ENCODE results near the gene ESYT3. TPM values are rescaled to one million over a fixed set of nuclear protein-coding genes. Genes with fewer than 3 reads are reported as not detected.
"Not testable (repeated sequence)": the region's sequence is repeated elsewhere in the genome, so short reads cannot be mapped to it uniquely, and the experiment has no call there.

Gene ESYT3
- total RNA-seq, 1 experiment from 2014 or later = 0.02 TPM

- no peak for DNase-seq (ENCODE audit: low read depth)
Measured at GRCh38 chr3:138460536-138461205, 26.3 kb downstream of the ESYT3 start.

- no peak for DNase-seq (ENCODE audit: low read depth)
Measured at GRCh38 chr3:138461246-138461645, 26.8 kb downstream of the ESYT3 start.

GRCh38 chr3:138461896-138462295 is 27.5 kb downstream of the ESYT3 start:
- DNase-seq (ENCODE audit: low read depth) = no peak

- DNase-seq (ENCODE audit: low read depth) = no peak
Measured at GRCh38 chr3:138463724-138464490, 29.5 kb downstream of the ESYT3 start.

GRCh38 chr3:138464491-138464860 is 30.1 kb downstream of the ESYT3 start:
- no peak for DNase-seq (ENCODE audit: low read depth)

GRCh38 chr3:138465451-138465850 is 31.0 kb downstream of the ESYT3 start:
- no peak for DNase-seq (ENCODE audit: low read depth)

- no peak for DNase-seq (ENCODE audit: low read depth)
Measured at GRCh38 chr3:138465925-138466324, 31.5 kb downstream of the ESYT3 start.

- no peak for DNase-seq (ENCODE audit: low read depth)
Measured at GRCh38 chr3:138467931-138468330, 33.5 kb downstream of the ESYT3 start.

GRCh38 chr3:138468451-138468850 is 34.0 kb downstream of the ESYT3 start:
- no peak for DNase-seq (ENCODE audit: low read depth)

GRCh38 chr3:138468886-138469285 is 34.5 kb downstream of the ESYT3 start:
- DNase-seq (ENCODE audit: low read depth) = peak; percentile 54

GRCh38 chr3:138469874-138470273 is 35.5 kb downstream of the ESYT3 start:
- DNase-seq (ENCODE audit: low read depth) = no peak

GRCh38 chr3:138470687-138471086 is 36.3 kb downstream of the ESYT3 start:
- no peak for DNase-seq (ENCODE audit: low read depth)

- DNase-seq (ENCODE audit: low read depth) = no peak
Measured at GRCh38 chr3:138471481-138471880, 37.1 kb downstream of the ESYT3 start.

- DNase-seq (ENCODE audit: low read depth) = no peak
Measured at GRCh38 chr3:138472141-138472825, 37.9 kb downstream of the ESYT3 start.

- DNase-seq (ENCODE audit: low read depth) = no peak
Measured at GRCh38 chr3:138473391-138473790, 39.0 kb downstream of the ESYT3 start.

GRCh38 chr3:138474163-138474562 is 39.7 kb downstream of the ESYT3 start:
- no peak for DNase-seq (ENCODE audit: low read depth)

- no peak for DNase-seq (ENCODE audit: low read depth)
Measured at GRCh38 chr3:138476526-138476925, 42.1 kb downstream of the ESYT3 start.

- DNase-seq (ENCODE audit: low read depth) = peak; percentile 28
Measured at GRCh38 chr3:138477120-138477519, 42.7 kb downstream of the ESYT3 start.

GRCh38 chr3:138477801-138478200 is 43.4 kb downstream of the ESYT3 start:
- DNase-seq (ENCODE audit: low read depth) = peak; percentile 32

- DNase-seq (ENCODE audit: low read depth) = peak; percentile 59
Measured at GRCh38 chr3:138479438-138479863, 45.0 kb downstream of the ESYT3 start.

GRCh38 chr3:138484672-138485071 is 50.3 kb downstream of the ESYT3 start:
- DNase-seq (ENCODE audit: low read depth) = not testable (repeated sequence)

GRCh38 chr3:138486580-138486979 is 52.2 kb downstream of the ESYT3 start:
- not testable (repeated sequence) for DNase-seq (ENCODE audit: low read depth)
